ENCODE measurements around the gene SPON1. TPM values are rescaled to one million over a fixed set of nuclear protein-coding genes. Genes with fewer than 3 reads are reported as not detected.

The SPON1 gene
- total and polyA plus RNA-seq, 2 of the 8 experiments (the other 6 are each of a cell fraction or from before 2014, with no cell fraction given) = 1.5 to 5.4 TPM

DNA sequence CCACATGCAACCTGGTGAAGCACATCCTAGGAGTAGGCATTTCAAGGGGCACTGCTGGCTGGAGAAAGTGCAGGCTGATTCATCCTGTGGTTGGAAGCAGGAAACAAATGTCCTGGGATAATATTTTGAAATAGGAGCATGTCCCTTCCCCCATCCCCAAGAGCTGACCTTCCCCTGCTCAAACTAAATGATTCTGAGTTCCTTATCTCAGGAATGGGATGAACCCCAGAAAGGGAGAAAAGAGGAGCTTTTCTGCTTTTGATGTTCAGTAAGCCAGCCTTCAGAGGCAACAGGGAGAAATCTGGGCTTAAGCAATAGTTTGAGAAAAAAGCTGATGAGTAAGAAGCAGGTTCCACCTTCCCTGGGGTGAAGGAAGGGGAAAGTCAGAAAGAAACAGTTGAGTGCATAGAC, 19.5 kb upstream of the SPON1 start:
- Histone ChIP-seq H3K23ac (ENCODE audit: insufficient read length) (no peak overlapping the region), H2AK5ac (ENCODE audit: low read depth, low read length) (no peak overlapping the region), H4K5ac (ENCODE audit: insufficient read length, low read depth, low read length) (no peak overlapping the region), H3K18ac (ENCODE audit: extremely low read depth, low read length) (no peak overlapping the region), H4K91ac (replicated peaks; ENCODE audit: insufficient read length, low read length) (no peak overlapping the region), H3K79me2 (ENCODE audit: control insufficient read depth in 1 of 2, insufficient read depth in 2 of 2, low read length in 2 of 2) (no peaks in the 10 kb centered on the region), H3K56ac (replicated peaks; ENCODE audit: insufficient read length, low read depth, low read length) (no peak overlapping the region), H2BK15ac (ENCODE audit: low read length) (no peak overlapping the region), H3K27ac (ENCODE audit: low read depth, low read length) (no peak overlapping the region), H4K8ac (ENCODE audit: extremely low read depth, insufficient read depth, low read length) (no peak overlapping the region), H3K4me3 (ENCODE audit: extremely low read depth in 1 of 4, insufficient read depth in 2 of 4, low read depth in 3 of 4, low read length in 4 of 4) (no peak overlapping the region), H2BK12ac (ENCODE audit: low read depth, low read length) (no peak overlapping the region), H3K4me1 (replicated peaks in 1 of 4; ENCODE audit: control insufficient read depth in 3 of 4, insufficient read depth in 4 of 4, low read length in 3 of 4) (no peaks in the 10 kb centered on the region), H3K27me3 (replicated peaks in 1 of 4; ENCODE audit: control insufficient read depth in 3 of 4, extremely low read depth in 1 of 4, insufficient read depth in 3 of 4, low read length in 3 of 4) (no peaks in the 10 kb centered on the region), H2BK5ac (ENCODE audit: low read depth, low read length) (no peak overlapping the region), H4K20me1 (replicated peaks in 1 of 2; ENCODE audit: control insufficient read depth in 1 of 2, insufficient read depth in 2 of 2, low read length in 2 of 2) (no peaks in the 10 kb centered on the region), H3K4me2 (ENCODE audit: insufficient read depth in 1 of 2, low read depth in 2 of 2, low read length in 2 of 2) (no peak overlapping the region), H2BK120ac (replicated peaks; ENCODE audit: low read depth, low read length) (no peak overlapping the region), H2AFZ (ENCODE audit: low read length) (no peak overlapping the region), H3K23me2 (ENCODE audit: low read depth, low read length) (no peaks in the 10 kb centered on the region), H3K14ac (ENCODE audit: insufficient read length) (no peak overlapping the region), H2BK20ac (ENCODE audit: low read length) (no peak overlapping the region), H3K9me3 (ENCODE audit: insufficient read depth in 2 of 2, low read depth in 1 of 2, low read length in 1 of 2) (peaks cover 8 to 12% of the 10 kb centered on the region in 2 experiments; a peak in 2 of 4 replicates), H3K9ac (replicated peaks in 1 of 4; ENCODE audit: extremely low read depth in 1 of 4, low read depth in 3 of 4, low read length in 3 of 4) (no peak overlapping the region), H3K36me3 (ENCODE audit: control insufficient read depth in 2 of 4, insufficient read depth in 4 of 4, low read length in 3 of 4) (no peaks in the 10 kb centered on the region), H3K4ac (replicated peaks; ENCODE audit: insufficient read length, low read depth, low read length) (no peak overlapping the region), H3K79me1 (ENCODE audit: low read depth, low read length) (no peaks in the 10 kb centered on the region)
- DNase-seq (ENCODE audit: low read depth in 1 of 2, low spot score in 2 of 2) (no peak), FAIRE-seq (no peak)
- CTCF ChIA-PET (ENCODE audit: partially characterized antibody) = interaction anchor here (0.8 to 6.1 kb wide), 9 partner anchors 11 to 308 kb away, joined by 3 to 51 read pairs (median 4); no protein-coding TSS in a partner anchor
- POLR2A ChIA-PET (ENCODE audit: partially characterized antibody) = no interaction called here
- TF ChIP-seq PHF8 (conservative IDR thresholded peaks at IDR 0.05; ENCODE audit: low read depth, low read length) = no peak
